Prostate gland (tissue), 2 donors: ENCODE results near the gene RDH12.
"Not testable (repeated sequence)": the region's sequence is repeated elsewhere in the genome, so short reads cannot be mapped to it uniquely, and the experiment has no call there.

Source experiments
- CTCF ChIP-seq, 4 experiments: fragments of 200-600 bp in 2 of 4; fragments of 450-650 bp in 2 of 4; sonication (generic) in 2 of 4; IDR thresholded peaks; 1 replicate in 3 of 4; 2 replicates in 1 of 4; pipeline ENCODE4 v1.5.1; 2016 to 2019; ENCODE audit warnings: antibody characterized with exemption in 4 of 4, mild to moderate bottlenecking in 2 of 4, moderate library complexity in 2 of 4
- POLR2A ChIP-seq: fragments of 450-650 bp; IDR thresholded peaks from one replicate; pipeline ENCODE4 v1.6.1; 2016; ENCODE audit warnings: antibody characterized with exemption, mild to moderate bottlenecking
- POLR2AphosphoS5 ChIP-seq: sonication (generic); formaldehyde crosslinking; IDR thresholded peaks from one replicate; pipeline ENCODE4 v1.6.1; 2017; ENCODE audit warnings: antibody characterized with exemption

- not testable (repeated sequence) for TF ChIP-seq CTCF (IDR thresholded peaks at IDR 0.05); POLR2A; POLR2AphosphoS5
Measured at GRCh38 chr14:67709796-67710195, 8.1 kb downstream of the RDH12 start.
